Amniotic epithelial cell (primary cell): ENCODE measurements around the gene ZNF770.

Source experiments
- DNase-seq: peaks from one replicate; pipeline ENCODE4 v3.0.0-alpha.2; 2010; ENCODE audit warnings: low read depth

The ZNF770 gene, protein sequence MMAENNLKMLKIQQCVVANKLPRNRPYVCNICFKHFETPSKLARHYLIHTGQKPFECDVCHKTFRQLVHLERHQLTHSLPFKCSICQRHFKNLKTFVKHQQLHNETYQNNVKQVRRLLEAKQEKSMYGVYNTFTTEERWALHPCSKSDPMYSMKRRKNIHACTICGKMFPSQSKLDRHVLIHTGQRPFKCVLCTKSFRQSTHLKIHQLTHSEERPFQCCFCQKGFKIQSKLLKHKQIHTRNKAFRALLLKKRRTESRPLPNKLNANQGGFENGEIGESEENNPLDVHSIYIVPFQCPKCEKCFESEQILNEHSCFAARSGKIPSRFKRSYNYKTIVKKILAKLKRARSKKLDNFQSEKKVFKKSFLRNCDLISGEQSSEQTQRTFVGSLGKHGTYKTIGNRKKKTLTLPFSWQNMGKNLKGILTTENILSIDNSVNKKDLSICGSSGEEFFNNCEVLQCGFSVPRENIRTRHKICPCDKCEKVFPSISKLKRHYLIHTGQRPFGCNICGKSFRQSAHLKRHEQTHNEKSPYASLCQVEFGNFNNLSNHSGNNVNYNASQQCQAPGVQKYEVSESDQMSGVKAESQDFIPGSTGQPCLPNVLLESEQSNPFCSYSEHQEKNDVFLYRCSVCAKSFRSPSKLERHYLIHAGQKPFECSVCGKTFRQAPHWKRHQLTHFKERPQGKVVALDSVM

DNA sequence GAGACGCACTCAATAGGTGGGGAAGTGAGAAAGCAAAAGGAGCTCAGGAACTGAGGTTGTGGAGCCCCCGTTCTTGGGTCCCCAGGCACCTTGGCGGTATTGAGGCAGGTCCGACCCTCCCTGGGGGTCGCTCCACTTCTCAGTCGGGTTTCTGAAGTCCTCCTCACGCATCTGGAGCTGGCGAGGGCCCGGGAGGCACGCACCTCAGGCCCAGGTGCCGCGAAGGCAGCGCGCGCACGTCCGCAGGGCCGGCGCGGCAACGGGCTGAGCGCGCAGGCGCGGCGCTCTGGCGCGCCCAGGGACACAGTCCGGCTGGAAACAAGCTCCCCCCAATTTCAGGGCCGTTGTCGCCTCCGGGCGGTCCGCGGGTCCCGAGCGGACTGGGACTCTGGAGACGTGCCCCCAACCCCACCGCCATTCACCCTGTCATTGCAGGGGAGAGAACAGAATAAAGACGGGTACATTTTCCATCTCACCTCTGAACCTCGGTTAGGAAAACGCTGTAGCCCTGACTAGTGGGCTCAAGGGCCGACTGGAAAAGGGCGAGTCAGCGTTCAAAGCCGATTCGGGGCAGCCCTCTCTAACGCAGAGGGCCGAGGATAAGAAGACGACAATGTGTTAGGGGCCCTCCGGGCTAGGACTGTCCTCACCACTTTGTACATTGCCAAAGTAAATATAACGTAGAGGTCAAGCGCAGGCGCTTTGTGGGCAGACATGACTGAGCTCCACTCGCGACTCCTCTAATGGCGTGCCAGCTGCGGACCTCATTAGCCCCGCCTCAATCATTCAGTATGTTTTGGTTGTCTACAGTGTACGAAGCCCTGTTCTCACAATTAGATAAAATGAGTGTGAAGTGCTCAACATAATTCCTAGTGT is at the start of gene ZNF770:
Gene ZNF770 (minus strand): TSS at position 261 of the 876 bp plus-strand sequence. CDS start 4,853 bp downstream, outside the sequence.
- DNase-seq = peak; percentile 68

DNA sequence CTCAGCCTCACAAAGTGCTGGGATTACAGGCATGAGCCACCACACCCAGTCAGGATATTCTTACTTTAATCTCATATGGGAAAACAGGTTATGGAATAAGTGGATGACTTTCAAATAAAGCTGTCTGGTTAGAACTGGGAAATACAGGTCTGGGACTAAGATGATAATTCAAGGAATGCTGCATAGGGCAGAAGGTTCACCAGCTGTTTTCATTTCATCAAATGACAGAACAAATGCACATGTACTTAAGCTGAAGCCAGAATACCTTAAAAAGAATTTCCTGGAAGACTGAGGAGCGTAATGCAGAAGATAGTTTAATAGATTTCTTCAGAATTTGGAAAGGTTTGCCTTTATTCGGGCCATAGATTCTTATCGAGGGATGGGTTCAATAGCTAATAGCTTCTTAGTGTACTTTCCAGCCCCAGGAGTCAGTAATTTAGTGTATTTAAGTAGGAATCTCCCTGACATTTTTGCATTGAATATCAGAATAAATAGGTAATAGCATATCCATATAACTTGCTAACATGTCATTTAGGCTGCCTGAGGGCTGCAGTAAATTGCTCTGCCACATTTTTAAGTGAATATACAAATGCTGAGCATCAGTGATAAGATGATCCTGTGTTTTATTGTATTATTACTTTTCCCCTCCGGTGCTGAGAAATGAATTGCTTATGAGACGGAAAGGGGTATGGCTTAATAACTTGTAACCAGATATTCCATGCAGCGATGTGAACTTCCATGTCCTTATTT is 40.3 kb upstream of the ZNF770 start:
- no peak for DNase-seq

DNA sequence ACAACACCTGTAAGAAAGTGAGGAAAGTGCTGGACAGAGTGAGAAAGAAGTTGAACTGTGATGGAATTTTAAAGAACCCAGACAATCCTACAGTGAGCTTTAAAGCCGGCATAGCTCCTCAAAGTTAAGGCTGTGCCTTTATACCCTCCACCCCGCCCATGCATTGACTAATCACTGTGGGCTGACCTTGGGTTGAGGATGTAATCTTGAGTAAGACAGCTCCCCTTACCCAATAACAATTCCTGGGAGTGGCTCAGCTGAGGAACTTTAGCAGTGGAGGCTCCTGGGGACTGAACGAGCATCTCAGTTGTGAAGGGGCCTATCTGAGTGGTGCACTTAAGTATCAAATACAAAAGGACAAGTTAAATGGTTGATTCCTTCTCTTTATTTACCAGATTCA is 35.7 kb upstream of the ZNF770 start:
- DNase-seq = peak; percentile 65

DNA sequence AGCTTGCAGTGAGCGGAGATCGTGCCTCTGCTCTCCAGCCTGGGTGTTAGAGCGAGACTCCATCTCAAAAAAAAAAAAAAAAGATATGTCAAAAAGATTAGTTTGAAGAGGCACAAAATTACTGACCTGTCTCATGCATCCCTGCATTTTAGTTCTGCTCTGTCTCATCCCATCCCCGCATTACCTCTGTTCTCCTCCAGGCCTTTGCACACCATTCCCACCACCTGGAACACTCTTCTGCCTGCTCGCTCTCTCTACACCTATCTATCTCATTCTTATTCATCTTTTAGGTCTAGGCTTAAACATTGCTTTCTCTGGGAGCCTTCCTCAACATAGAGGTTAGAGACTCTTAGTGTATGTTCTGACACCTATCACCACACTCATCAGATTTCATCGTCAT is 32.9 kb upstream of the ZNF770 start:
- DNase-seq = no peak

DNA sequence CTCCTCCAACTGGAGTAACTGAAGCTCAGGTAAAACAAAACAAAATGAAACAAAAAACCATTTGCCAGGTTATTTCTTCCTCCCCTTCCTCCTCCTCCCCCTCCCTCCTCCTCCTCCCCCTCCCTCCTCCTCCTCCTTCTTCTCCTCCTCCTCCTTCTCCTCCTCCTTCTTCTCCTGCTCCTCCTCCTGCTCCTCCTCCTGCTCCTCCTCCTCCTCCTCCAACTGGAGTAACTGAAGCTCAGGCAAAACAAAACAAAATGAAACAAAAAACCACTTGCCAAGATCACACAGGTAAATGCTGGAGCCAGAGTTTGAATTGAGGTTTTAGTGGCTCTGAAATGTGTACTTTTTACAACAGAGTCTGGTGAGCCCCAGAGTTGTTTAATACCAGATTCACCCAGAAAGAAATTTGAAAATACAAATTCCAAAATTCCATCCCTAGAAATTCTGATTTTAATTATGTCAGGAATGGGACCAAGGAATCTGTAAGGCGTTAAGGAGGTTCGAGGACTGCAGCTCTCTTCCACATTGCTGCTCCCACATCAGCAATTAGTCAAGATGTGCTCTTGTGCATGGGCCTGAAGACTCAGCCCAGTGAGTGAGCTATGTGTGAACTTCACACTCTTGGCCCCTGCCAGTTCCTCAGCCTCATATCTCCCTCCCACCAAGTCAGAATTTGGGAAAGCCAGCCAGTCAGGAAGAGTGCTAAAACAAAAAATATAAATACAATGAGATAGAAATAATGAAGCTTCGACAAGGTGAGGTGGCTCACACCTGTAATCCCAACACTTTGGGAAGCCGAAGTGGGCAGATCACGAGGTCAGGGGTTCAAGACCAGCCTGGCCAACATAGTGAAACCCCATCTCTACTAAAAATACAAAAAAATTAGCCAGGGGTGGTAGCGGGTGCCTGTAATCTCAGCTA is 31.6 kb upstream of the ZNF770 start:
- peak; percentile 65 for DNase-seq

DNA sequence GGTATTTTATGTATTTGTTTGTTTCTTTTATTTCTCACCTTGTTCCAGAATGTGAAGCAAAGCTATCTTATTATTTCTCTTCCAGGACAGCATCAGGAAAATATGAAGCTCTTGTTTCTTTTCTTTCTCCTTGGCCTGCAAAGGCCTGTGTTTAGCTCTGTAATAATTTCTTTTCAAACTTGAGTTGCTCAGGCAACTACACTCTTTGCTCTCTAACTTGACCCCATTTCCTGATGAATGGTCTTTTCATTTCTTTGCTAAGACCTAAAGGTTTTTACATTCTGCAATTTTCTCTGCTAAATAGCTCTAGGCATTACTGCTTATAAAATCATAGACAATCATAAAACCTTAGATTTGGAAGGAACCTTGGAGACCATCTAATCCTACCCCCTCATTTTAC is 26.2 kb upstream of the ZNF770 start:
- no peak for DNase-seq

DNA sequence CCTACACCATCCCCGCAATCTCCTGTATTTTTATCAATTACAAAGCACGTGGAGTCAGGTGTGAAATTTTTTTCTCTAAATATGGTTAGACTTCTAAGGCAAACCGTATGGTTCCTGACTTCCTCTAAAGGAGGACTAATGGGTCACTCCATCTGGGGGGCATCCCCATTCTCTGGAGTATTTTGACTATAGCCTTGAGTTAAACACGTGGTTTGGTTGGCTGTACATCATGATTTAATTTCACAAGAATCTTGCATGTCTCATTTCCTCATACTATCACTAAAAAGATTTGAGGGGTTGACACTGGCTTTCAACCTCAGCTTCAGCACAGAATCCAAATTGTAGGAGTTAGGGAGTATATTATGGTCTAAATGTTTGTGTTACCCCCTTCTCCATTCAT is 25.3 kb upstream of the ZNF770 start:
- peak; percentile 55 for DNase-seq

DNA sequence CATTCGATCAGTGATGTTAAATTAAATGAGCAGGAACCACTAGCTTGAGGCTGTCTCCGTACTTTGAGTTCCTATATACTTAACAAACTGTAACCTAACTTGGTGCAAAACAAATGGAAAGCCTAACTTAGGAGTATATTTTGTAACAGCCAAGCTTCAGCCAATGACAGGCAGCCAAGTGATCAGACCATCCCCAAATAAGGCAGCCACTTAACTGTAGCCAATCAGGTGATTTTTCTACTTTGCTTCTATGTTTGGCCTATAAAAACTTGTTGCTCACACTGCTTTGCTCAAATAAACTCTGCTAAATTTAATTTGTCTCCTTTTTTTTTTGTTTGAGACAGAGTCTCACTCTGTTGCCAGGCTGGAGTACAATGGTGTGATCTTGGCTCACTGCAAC is 19.3 kb upstream of the ZNF770 start:
- DNase-seq = no peak

DNA sequence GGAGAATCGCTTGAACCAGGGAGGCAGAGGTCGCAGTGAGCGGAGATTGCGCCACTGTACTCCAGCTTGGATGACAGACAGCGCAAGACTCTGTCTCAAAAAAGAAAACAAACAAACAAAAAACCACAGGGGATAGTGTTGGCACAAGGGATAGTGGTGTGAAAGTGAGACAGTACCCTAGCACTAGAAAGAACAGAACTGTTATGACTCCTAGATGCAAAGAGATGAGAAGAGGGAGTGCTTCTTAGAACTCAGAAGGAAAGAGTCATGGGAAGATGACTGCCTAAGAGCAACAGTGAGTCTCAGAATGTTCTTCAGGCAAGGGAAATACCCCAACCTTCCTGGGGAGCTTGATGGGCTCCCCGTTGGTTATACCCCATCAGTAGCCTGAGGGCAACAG is 17.8 kb upstream of the ZNF770 start:
- DNase-seq = no peak

DNA sequence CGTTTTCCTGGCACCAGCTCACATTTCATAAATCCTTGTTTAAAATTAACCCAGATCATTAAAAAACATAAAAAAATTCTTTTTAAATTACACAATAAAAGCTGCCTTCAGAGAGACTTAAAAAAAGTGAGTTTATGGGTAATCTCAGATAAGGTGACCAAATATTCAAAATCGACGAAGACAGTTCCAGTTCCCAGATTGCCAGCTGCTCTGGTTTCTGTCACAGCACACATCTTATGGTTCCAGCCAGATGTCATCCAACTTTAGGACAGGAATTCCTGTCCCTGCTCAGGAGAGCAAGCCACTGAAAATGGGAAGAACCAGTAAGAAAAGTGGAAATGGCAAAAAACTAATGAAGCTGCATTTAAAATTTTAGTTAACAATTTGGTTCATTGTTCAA is 15.8 kb upstream of the ZNF770 start:
- no peak for DNase-seq

DNA sequence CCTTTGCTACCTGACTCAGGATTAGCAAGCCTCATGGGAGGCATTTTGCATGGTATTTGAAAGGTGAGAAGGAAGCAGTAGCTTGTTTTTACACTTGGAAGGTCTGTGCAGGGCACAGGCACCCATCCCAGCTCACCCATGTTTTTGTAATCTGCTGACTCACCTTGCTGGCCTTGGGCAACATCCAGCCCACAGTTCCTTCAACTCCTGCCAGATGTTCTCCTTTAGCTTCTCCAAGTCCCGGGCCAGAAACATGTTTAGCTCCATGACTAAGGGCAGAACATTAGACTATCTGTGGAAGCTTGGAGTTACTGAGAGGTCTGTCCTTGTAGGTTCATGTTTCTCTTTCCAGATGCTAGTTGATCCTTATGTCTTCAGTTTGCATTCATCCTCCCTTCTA is 12.4 kb upstream of the ZNF770 start:
- peak; percentile 88 for DNase-seq

DNA sequence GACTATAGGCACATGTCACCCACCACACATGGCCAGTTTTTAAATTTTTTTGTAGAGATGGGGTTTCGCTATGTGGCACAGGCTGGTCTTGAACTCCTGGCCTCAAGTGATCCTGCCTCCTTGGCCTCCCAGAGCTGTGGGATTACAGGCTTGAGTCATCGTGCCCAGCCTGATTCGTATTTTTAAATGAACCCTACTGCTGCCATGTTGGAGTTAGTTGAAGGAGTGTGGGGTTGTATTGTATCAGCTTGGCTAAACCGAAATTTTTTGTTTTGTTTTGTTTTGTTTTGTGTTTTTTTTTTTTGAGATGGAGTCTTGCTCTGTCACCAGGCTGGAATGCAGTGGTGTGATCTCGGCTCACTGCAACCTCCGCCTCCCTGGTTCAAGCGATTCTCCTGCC is 11.8 kb upstream of the ZNF770 start:
- DNase-seq = no peak

DNA sequence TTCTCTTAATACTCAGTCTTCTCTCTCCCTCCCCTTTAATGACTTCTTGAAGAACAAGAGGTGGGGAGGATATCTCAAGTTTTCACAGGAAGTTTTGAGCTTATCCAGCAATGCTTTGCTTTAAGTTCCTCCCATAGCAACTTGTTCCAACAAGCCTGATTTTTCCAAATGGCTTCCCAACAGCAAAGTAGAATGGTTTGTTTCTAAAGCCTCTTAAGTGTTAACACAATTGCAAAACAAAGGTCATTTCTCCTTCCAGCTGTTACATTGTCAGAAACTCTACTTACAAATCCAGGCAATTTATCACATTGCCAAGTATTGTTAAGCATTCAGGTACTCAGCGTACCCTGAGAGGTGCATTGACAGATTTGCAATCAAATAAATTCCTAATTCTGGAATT is 6.8 kb upstream of the ZNF770 start:
- DNase-seq = no peak

DNA sequence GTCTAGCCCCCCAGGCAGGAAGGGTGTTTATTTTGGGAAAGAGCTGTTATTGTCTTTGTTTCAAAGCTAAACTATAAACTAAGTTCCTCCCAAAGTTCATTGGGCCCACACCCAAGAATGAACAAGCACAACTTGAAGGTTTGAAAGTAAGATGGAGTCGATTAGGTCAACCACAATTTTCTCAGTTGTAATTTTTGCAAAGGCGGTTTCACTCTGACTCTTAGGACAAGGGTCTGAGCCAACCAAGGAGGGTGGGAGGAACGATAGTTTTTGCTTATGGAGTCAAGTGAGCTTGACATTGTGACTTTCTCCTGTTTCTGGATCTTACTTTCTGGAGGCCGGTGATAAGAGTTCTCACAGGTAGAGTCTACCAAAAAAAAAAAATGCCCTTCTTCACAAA is 5.8 kb upstream of the ZNF770 start:
- DNase-seq = no peak

DNA sequence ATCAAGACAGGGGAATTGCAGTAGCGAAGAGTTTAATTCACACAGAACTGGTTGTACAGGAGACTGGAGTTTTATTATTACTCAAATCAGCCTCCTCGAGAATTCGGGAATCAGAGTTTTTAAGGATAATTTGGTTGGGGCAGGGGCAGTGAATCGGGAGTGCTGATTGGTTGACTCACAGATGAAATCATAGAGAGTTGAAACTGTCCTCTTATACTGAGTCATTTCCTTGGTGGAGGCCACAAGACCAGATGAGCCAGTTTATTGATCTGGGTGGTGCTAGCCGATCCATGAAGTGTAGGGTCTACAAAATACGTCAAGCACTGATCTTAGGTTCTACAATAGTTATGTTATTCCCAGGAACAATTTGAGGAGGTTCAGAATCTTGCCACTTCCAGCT is 5.3 kb upstream of the ZNF770 start:
- DNase-seq = no peak

DNA sequence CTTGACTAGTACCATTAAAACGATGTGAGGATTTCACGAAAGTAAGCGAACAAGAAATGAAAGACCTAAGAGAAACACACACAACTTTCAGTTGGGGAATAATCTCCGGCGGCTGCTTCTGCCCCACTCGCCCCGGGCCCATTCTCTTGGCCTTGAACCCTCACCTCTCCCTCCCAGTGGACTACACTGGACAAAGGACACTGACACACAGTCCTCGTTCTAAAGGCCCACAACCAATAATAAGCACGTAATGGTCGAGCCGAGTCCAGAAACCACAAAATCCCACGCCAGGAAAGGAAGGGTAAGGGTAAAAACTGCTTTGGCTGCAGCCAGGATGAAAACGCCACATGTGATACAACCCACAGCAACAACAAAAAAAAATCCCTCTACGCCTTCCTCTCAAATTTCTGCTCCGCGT is 469 bp downstream of the ZNF770 start:
- peak; percentile 42 for DNase-seq

DNA sequence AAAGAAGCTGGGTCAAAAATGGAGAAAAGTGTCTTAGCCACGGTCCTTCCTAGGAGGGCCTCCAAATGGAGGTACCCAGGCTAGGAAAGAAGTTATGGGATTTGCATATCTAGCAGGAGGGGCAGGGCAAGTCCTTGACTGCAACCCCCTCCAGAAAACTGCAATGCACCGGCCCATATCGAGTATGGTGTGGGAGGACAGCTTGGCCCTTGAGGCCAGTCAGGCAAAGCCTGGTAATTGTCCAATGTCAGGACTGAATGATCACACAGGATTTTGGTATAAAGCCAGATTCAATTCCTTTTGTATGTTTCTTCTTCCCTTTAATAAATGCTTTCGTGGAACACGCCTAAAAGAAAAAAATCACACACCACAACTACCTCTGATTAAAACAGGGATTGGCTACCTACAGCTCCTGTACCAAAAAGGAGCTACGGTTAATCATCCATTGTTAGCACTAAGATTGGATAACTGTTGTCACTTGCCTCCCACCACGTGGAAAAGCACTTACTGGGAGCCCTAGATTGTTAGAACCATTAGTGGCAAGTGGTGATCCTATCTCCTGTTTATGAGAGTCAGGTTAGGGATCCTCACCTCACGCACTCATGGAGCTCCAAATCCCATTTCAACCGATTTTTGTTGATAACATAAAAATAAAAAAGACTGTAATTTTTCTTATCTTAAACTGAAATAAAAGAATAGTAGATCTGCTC is 1.2 kb downstream of the ZNF770 start:
- DNase-seq = no peak

DNA sequence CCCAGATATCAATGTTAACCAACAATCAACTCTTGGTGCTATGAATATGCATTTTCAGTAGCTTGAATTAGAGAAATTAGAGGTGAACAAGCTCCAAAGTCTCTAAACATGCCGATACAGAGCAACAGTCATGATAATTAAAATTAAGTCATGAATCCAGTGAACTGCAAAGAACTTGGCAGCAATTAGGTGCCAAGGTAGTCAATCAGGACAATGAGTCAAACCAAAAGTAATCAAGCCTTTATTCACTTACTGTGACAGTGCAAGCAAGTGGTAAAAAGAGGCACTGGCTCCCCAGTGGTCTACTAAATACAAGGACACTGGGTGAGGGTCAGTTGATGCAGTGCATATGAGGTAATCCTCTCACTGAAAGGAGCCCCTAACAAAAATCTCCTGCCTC is 1.8 kb downstream of the ZNF770 start:
- DNase-seq = no peak

DNA sequence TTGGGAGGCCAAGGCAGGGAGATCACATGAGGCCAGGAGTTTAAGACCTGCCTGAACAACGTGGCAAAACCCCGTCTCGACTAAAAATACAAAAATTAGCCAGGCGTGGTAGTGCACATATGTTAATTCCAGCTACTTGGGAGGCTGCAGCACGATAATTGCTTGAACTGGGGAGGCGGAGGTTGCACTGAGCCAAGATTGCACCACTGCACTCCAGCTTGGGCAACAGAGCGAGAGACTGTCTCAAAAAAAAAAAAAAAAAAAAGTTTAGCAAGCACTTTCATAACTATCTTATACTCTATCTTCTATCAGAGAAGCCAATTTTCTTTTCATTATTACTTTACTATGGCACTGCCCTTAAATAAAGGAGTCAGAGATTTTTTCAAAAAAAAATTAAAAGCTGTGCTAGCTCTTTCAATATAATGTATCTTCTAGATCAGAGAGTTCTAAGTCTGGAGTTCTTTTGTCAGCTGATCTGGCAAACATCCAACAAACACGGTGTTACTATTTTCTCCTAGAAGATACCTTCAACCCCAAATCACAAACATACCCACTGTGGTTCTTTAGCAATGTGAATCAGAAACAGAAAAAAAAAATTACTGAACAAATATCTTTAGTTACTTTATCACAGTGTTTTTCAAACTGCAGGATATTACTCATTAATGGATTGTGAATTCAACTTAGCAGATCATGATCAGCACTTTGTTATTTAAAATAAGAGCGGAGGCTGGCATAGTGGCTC is 3.0 kb downstream of the ZNF770 start:
- peak; percentile 79 for DNase-seq
